ENCODE data around the gene B4GALT5. TPM values are rescaled to one million over a fixed set of nuclear protein-coding genes. Genes with fewer than 3 reads are reported as not detected.

Gene B4GALT5
- polyA plus RNA-seq, 1 donor (not counting 4 experiments of a cell fraction or from before 2014, with no cell fraction given) = 23.5 TPM

DNA sequence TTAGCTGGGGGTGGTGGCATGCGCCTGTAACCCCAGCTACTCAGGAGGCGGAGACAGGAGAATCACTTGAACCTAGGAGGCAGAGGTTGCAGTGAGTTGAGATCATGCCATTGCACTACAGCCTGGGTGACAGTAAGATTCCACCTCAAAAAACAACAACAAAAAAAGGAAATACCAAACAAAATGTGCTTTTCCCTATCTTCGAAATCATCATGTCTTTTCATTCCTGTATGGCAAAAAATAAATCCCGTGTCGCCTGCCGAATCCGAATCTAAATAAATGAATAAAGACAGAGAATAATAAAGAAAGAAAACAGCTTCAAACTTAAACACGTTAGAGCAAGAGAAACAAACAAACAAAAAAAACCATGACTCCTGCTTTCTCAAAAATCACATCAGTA, 11.8 kb downstream of the B4GALT5 start:
- Histone ChIP-seq H3K36me3 (ENCODE audit: control insufficient read depth in 2 of 2, extremely low read depth in 1 of 2, insufficient read depth in 2 of 2, low read length in 2 of 2) (no peaks in the 10 kb centered on the region), H3K4me2 (ENCODE audit: control insufficient read depth, extremely low read depth, insufficient read depth, low read depth, low read length) (no peak overlapping the region), H3K27ac (ENCODE audit: control insufficient read depth, insufficient read depth, low read length) (peak overlapping the region; percentile 71), H2AFZ (ENCODE audit: control insufficient read depth, low read length) (no peak overlapping the region), H3K9me3 (ENCODE audit: control insufficient read depth, low read depth, low read length) (no peaks in the 10 kb centered on the region), H3K4me1 (ENCODE audit: control insufficient read depth, extremely low read depth, insufficient read depth, low read length) (peaks cover 40% of the 10 kb centered on the region), H3K27me3 (ENCODE audit: control insufficient read depth, extremely low read depth, insufficient read depth, low read length) (no peaks in the 10 kb centered on the region), H3K9ac (ENCODE audit: control insufficient read depth, extremely low read depth, insufficient read depth, low read length) (no peak overlapping the region), H3K9me1 (ENCODE audit: control insufficient read depth, extremely low read depth, insufficient read depth, low read length) (peaks cover 6% of the 10 kb centered on the region), H3K4me3 (ENCODE audit: control insufficient read depth in 2 of 3, extremely low read depth in 1 of 3, insufficient read depth in 2 of 3, low read depth in 1 of 3, low read length in 3 of 3) (no peak overlapping the region), H3K79me2 (ENCODE audit: control insufficient read depth, insufficient read depth, low read length) (peaks cover 92% of the 10 kb centered on the region), H4K20me1 (ENCODE audit: control insufficient read depth, extremely low read depth, insufficient read depth, low read length) (no peaks in the 10 kb centered on the region)
- dilution Hi-C loops (cut with MboI; ENCODE audit: extremely low pct_ligation_motif_present, low sequenced_read_pairs) = no loop called here
- DNase-seq (ENCODE audit: low read depth, low spot score) (no peak), FAIRE-seq (no peak)
- no peak for TF ChIP-seq EZH2 (IDR thresholded peaks at IDR 0.05; ENCODE audit: low read length)
- TF ChIP-seq, protein P1, sequence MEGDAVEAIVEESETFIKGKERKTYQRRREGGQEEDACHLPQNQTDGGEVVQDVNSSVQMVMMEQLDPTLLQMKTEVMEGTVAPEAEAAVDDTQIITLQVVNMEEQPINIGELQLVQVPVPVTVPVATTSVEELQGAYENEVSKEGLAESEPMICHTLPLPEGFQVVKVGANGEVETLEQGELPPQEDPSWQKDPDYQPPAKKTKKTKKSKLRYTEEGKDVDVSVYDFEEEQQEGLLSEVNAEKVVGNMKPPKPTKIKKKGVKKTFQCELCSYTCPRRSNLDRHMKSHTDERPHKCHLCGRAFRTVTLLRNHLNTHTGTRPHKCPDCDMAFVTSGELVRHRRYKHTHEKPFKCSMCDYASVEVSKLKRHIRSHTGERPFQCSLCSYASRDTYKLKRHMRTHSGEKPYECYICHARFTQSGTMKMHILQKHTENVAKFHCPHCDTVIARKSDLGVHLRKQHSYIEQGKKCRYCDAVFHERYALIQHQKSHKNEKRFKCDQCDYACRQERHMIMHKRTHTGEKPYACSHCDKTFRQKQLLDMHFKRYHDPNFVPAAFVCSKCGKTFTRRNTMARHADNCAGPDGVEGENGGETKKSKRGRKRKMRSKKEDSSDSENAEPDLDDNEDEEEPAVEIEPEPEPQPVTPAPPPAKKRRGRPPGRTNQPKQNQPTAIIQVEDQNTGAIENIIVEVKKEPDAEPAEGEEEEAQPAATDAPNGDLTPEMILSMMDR (optimal IDR thresholded peaks at IDR 0.05 in 1 of 3, IDR thresholded peaks at IDR 0.05 in 1 of 3, conservative IDR thresholded peaks at IDR 0.05 in 1 of 3; ENCODE audit: extremely low read depth in 1 of 3, insufficient read depth in 2 of 3, low read length in 3 of 3) = no peak

DNA sequence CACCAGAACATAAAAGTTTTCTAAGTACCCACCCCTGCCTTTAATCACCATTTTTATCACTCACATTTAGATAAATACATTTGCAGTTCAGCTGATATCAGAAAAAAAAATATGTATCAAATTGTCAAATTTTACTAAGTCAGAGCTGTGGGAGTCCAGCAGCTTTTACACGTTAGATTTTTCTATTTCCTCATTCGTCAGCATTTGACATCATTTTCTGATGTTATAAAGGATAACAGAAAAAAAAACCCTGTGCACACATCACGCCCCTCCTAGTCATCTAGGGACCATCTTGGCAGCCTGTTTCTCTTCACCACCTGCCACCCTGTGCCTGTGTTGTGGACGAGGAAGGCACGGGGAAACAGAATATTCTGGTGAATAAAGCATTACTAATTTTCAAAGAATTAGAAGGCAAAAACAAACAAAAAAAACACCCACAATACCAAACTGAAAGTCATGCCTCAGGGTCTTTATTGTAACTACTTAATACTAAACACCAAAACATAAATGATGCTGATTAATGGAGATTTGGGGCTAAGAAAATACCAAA, 12.4 kb downstream of the B4GALT5 start:
- peaks cover 41% of the 10 kb centered on the region for H3K4me1 ChIP-seq (ENCODE audit: control insufficient read depth, extremely low read depth, insufficient read depth, low read length)
- H4K20me1 ChIP-seq (ENCODE audit: control insufficient read depth, extremely low read depth, insufficient read depth, low read length) = no peaks in the 10 kb centered on the region
- peaks cover 92% of the 10 kb centered on the region for H3K79me2 ChIP-seq (ENCODE audit: control insufficient read depth, insufficient read depth, low read length)
- peaks cover 6% of the 10 kb centered on the region for H3K9me1 ChIP-seq (ENCODE audit: control insufficient read depth, extremely low read depth, insufficient read depth, low read length)
- no peaks in the 10 kb centered on the region for H3K36me3 ChIP-seq (ENCODE audit: control insufficient read depth in 2 of 2, extremely low read depth in 1 of 2, insufficient read depth in 2 of 2, low read length in 2 of 2)
- no peak overlapping the region for H2AFZ ChIP-seq (ENCODE audit: control insufficient read depth, low read length)
- FAIRE-seq (no peak), DNase-seq (ENCODE audit: low read depth, low spot score) (no peak)
- no peaks in the 10 kb centered on the region for H3K27me3 ChIP-seq (ENCODE audit: control insufficient read depth, extremely low read depth, insufficient read depth, low read length)
- peak overlapping the region; percentile 58 for H3K9ac ChIP-seq (ENCODE audit: control insufficient read depth, extremely low read depth, insufficient read depth, low read length)
- peak overlapping the region; percentile 71 for H3K27ac ChIP-seq (ENCODE audit: control insufficient read depth, insufficient read depth, low read length)
- dilution Hi-C loops (cut with MboI; ENCODE audit: extremely low pct_ligation_motif_present, low sequenced_read_pairs) = no loop called here
- no peak for TF ChIP-seq EZH2 (IDR thresholded peaks at IDR 0.05; ENCODE audit: low read length)
- TF ChIP-seq, protein P1 (optimal IDR thresholded peaks at IDR 0.05 in 1 of 3, IDR thresholded peaks at IDR 0.05 in 1 of 3, conservative IDR thresholded peaks at IDR 0.05 in 1 of 3; ENCODE audit: extremely low read depth in 1 of 3, insufficient read depth in 2 of 3, low read length in 3 of 3) = no peak
- peak overlapping the region; percentile 68 for H3K4me2 ChIP-seq (ENCODE audit: control insufficient read depth, extremely low read depth, insufficient read depth, low read depth, low read length)
- H3K4me3 ChIP-seq (ENCODE audit: control insufficient read depth in 2 of 3, extremely low read depth in 1 of 3, insufficient read depth in 2 of 3, low read depth in 1 of 3, low read length in 3 of 3) = no peak overlapping the region
- no peaks in the 10 kb centered on the region for H3K9me3 ChIP-seq (ENCODE audit: control insufficient read depth, low read depth, low read length)
